ENCODE results near the gene IL36RN.

Gene IL36RN

GRCh38 chr2:113050921-113051895 lies 7.8 kb upstream of the IL36RN start:
- DNase-seq (ENCODE audit: low read depth in 2 of 2) = no peak

GRCh38 chr2:113052396-113052917 lies 6.5 kb upstream of the IL36RN start, which contains the start of gene IL36B:
Gene IL36B (minus strand): TSS chr2:113052867.
- DNase-seq (ENCODE audit: low read depth in 2 of 2) = no peak

GRCh38 chr2:113053666-113054065 lies 5.3 kb upstream of the IL36RN start:
- no peak for DNase-seq (ENCODE audit: low read depth in 2 of 2)

- no peak for DNase-seq (ENCODE audit: low read depth in 2 of 2)
Observed at GRCh38 chr2:113054066-113054465, 4.9 kb upstream of the IL36RN start.

- DNase-seq (ENCODE audit: low read depth in 2 of 2) = no peak
Observed at GRCh38 chr2:113056521-113056920, 2.5 kb upstream of the IL36RN start.

GRCh38 chr2:113057117-113057516 lies 1.9 kb upstream of the IL36RN start:
- DNase-seq (ENCODE audit: low read depth in 2 of 2) = no peak

GRCh38 chr2:113058411-113058994 lies 495 bp upstream of the IL36RN start:
- DNase-seq (ENCODE audit: low read depth in 2 of 2) = no peak

DNA sequence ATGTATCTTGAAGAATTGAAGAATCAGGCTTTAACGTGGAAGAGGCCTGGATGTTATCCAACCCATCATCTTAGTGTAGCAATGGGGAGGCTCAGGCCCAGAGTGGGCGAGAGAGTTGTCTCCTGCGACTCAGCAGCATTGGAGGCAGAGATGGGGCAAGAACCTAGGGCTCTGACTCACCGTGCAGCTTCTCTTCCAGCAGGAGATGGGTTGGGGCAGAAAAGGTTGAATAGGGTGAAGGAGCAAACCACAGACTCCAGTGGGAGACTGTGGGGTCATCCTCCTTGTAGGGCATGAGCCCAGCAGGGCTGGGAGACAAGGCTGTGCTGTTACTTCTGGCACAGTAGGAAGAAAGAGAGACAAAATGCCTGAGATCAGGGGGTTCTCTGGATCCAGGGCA lies 1.4 kb downstream of the IL36RN start:
- DNase-seq (ENCODE audit: low read depth in 2 of 2) = no peak

DNA sequence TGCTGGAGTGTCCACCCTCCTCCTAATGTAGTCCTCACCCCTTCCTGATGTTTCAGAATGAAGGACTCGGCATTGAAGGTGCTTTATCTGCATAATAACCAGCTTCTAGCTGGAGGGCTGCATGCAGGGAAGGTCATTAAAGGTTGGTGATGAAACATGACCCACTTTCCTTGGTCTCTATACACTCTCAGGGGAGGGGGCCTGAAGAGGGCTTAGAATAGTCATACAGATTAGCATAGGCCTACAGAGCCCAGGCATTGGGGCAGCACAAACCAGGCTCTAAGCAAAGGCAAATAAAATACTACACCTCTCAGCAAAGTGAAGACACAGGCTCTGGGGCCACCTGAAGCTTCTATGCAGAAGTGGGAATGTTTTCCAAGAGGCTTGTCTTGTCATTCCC lies 1.8 kb downstream of the IL36RN start:
- DNase-seq (ENCODE audit: low read depth in 2 of 2) = no peak

DNA sequence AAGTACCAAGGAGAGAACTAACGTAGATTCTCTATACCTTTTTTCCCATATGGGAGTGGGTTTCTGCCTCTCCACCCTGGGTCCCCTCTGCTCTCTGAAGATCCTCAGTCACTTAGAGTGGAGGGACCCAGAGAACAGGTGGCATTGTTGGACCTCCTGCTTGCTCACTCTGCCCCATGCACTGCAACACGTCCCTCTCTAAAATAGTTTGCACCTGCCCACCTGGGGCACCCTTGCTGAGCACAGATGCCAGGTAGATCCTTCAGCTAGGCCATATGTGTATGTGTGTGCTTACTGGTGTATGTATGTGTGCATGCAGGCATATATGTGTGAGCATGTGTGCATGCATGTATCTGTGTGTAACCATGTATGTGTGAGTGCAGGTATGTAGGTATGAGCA lies 2.2 kb downstream of the IL36RN start:
- no peak for DNase-seq (ENCODE audit: low read depth in 2 of 2)

- DNase-seq (ENCODE audit: low read depth in 2 of 2) = no peak
Observed at GRCh38 chr2:113061896-113062770, 3.1 kb downstream of the IL36RN start.

DNA sequence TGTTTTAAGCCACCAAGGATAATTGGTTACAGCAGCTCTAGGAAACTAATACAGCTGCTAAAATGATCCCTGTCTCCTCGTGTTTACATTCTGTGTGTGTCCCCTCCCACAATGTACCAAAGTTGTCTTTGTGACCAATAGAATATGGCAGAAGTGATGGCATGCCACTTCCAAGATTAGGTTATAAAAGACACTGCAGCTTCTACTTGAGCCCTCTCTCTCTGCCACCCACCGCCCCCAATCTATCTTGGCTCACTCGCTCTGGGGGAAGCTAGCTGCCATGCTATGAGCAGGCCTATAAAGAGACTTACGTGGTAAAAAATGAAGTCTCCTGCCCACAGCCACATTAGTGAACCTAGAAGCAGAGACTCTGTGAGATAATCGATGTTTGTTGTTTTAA lies 5.3 kb downstream of the IL36RN start:
- no peak for DNase-seq (ENCODE audit: low read depth in 2 of 2)

GRCh38 chr2:113064898-113065297 lies 5.9 kb downstream of the IL36RN start:
- DNase-seq (ENCODE audit: low read depth in 2 of 2) = no peak

GRCh38 chr2:113067681-113068080 lies 8.7 kb downstream of the IL36RN start, which contains the start of gene IL1F10:
Gene IL1F10 (plus strand): TSS chr2:113067970. CDS start chr2:113072739, 4,769 bp downstream.
- no peak for DNase-seq (ENCODE audit: low read depth in 2 of 2)

- no peak for DNase-seq (ENCODE audit: low read depth in 2 of 2)
Observed at GRCh38 chr2:113068249-113068648, 9.3 kb downstream of the IL36RN start.

- no peak for DNase-seq (ENCODE audit: low read depth in 2 of 2)
Observed at GRCh38 chr2:113068706-113069485, 9.9 kb downstream of the IL36RN start.

- DNase-seq (ENCODE audit: low read depth in 2 of 2) = no peak
Observed at GRCh38 chr2:113069676-113070605, 10.9 kb downstream of the IL36RN start.

DNA sequence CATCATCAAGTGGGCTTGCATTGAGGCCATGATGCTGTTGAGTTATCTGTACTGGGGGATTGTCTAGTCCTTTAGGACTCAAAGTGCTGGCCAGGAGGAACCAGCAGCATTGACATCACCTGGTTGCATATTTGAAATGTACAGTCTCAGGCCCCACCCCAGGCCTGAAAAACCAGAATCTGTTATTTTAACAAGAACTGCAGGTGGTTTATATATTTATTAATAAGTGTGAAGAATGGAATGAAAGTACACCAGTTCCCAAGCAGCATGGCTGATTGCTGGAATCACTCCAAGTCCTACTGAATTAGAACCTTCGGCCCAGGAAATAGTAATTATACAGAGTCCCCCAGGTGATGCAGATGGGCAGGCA lies 11.6 kb downstream of the IL36RN start:
- DNase-seq (ENCODE audit: low read depth in 2 of 2) = no peak

DNA sequence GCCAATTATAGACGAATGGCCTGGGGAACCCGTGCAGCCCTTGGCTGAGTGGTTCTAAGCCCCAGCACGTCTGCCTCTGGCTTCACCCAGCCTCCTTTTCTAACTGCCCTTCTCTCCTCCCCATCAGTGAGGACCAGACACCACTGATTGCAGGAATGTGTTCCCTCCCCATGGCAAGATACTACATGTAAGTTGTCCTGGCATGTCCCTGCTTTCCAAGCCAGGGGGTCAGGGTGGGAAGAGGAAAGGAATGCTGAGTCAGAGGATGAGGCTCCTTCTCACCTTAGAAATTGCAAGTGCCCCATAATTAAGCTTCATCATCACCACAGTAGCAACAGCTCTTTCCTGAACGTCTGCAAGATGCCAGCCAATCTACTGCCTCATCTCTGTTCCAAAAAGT lies 13.6 kb downstream of the IL36RN start:
- no peak for DNase-seq (ENCODE audit: low read depth in 2 of 2)

DNA sequence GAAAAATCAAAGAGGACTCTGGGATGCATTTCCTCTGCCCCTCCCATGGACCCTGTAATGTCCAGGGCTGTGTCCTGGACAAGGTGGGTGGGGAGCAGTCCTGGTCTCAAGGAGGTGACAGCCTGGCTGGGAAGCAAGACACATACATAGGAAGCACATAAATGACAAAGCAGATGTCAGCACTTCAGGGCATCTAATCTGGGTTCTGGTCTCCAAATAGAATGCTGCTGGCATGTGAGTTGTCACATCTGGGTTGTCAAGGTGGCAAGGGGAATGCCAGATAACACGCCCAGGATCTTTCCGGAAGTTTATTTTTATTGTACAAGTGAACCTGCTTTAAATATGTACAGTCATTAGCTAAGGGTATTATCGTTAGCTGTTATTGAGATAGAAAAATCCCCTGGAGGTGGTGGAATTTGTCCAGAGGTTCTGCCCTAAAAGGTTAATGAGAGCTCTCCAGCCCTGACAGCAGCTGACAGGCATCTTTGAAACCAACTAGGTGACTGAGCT lies 14.4 kb downstream of the IL36RN start:
- no peak for DNase-seq (ENCODE audit: low read depth in 2 of 2)
